Stimulated activated CD8-positive, alpha-beta memory T cell treated with anti-CD3 and anti-CD28 coated beads, Interleukin-15, amount 100 ng/mL, for 4 hours (primary cell): ENCODE measurements around the gene C21orf58.

ENCODE experiments used
- DNase-seq, 2 donors: peaks; one replicate each; pipeline ENCODE4 v3.0.0-alpha.2; 2020; ENCODE audit warnings: low read depth in 2 of 2

Gene C21orf58

GRCh38 chr21:46256501-46256994, 67.1 kb downstream of the C21orf58 start:
- DNase-seq, result no peak

GRCh38 chr21:46255758-46256337, 67.8 kb downstream of the C21orf58 start:
- DNase-seq, result no peak

- no peak for DNase-seq
These were observed 68.5 kb downstream of the C21orf58 start for GRCh38 chr21:46255166-46255565.

- DNase-seq, result no peak
These were observed 69.3 kb downstream of the C21orf58 start for GRCh38 chr21:46254208-46254975.

GRCh38 chr21:46253610-46254124, 70.0 kb downstream of the C21orf58 start:
- no peak for DNase-seq

GRCh38 chr21:46252840-46253239, 70.8 kb downstream of the C21orf58 start:
- DNase-seq, result no peak
